NT2/D1 (cell line): Measurements from ENCODE around the gene LAMP1.

Experiments used
- SUZ12 ChIP-seq: IDR thresholded peaks from 2 replicates; pipeline ENCODE4 v1.6.1; 2011; ENCODE audit not compliant: insufficient read length, insufficient read depth; ENCODE audit errors: extremely low read depth
- YY1 ChIP-seq: IDR thresholded peaks from 2 replicates; pipeline ENCODE4 v1.6.1; 2011; ENCODE audit not compliant: insufficient read length, insufficient read depth
- ZNF274 ChIP-seq: IDR thresholded peaks from 2 replicates; pipeline ENCODE4 v1.6.1; 2011; ENCODE audit warnings: mild to moderate bottlenecking, low read depth, low read length

DNA sequence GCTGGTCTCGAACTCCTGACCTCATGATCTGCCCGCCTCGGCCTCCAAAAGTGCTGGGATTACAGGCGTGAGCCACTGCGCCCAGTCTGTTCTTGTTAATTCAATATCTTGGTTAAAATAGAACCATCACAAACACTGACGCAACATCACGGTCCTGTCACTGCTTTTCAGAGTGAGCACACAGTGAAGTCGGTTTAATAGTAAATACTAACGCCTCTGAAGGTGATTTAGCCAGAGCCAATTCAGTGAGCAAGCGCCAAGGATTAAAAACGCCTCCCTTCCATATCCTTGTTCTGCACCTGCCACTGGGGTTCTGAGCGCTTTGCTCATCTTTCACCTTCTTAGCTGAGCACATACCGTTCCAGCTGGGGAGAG, 30.3 kb downstream of the LAMP1 start:
- no peak for TF ChIP-seq ZNF274
- TF ChIP-seq YY1, result no peak
- TF ChIP-seq SUZ12, result no peak
